ENCODE measurements around the gene ADCK2.
"Not testable (repeated sequence)": the region's sequence is repeated elsewhere in the genome, so short reads cannot be mapped to it uniquely, and the experiment has no call there.

ADCK2 gene

DNA sequence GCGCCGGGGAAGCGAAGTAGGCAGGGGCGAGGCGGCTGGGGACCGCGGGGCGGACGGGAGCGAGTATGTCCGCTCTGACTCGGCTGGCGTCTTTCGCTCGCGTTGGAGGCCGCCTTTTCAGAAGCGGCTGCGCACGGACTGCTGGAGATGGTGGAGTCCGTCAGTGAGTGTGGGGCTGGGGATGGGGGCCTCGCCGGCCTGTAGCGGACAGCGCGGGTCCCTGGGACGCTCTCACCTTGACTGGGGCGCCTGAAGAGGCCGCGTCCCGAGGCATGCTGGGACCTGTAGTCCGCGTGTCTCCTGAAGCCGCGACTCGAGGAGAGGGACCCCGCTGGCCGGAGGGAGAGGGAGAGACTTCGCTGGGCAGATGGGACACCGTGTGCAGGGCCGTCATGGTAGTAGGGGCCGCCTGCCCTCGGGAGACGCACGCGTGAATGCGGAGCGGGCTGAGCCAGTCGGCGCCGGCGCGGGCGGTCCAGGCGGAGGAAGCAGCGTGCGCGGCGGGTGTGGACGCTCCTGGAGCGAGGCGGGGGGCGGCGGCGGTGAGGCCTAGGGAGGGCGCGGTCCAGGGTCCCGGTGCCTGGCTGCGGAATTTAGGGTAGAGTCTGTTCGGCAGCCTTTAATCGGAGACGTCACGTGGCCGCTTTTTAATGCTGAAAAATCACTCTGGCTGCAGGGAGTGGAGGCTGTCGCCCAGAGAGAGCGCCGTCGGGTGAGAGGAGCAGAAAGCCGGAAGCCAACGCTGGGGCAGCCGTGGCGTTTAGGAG lies 24.1 kb downstream of the ADCK2 start, which contains the start of gene NDUFB2:
Gene NDUFB2, plus strand, starts transcription at position 29 of the 767 bp plus-strand sequence. Its CDS starts 37 bp downstream, at position 66.
- DNase-seq: peak; percentile 79

DNA sequence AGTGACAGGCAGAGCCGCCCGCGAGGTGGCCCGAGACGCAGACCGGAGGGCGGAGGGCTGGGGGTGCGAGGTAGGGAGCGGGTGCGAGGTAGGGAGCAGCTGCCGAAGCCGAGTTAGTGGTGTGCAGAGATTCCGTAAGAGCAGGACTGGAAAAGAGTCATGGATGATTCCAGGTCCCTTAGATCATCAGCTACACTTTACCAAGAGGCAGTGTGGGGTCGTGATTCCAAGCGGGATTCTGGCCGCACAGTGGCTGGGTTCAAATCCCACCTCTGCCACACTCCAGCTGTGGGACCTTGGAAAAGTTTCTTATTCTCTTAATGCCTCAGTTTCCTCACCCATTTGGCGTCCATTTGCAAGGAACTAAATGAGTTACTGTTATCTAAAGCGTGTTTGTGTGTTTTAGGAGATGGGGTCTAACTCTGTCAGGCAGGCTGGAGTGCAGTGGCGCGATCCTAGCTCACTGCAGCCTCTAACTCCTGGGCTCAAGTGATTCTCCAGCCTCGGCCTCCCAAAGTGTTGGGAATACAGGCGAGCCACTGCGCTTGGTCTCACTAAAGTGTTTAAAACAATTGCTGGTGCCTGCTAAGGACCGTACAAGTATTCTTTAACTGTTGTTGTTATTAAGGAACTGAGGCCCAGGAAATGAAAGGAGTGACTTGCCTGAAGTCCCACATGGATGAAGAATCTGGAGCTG lies 24.9 kb downstream of the ADCK2 start:
- DNase-seq: peak; percentile 62

DNA sequence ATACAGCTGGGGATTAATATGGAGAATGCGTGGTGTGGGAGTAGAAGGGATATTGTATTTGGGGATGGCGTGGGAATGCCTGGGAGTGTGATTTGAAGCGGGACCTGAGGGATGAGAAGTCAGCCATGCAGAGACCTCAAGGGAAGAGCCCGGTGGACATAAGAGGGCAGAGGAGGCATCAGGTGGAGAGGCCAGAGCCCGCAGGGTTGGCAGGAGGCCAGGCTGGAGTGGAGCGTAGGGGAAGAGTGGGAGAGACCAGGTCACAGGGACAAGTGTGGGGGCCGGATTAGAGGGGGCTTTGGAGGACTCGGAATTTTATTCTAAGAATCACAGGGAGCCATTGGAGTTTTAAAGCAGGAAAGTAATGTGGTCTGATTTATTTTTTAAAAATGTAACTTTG lies 25.7 kb downstream of the ADCK2 start:
- DNase-seq: no peak

DNA sequence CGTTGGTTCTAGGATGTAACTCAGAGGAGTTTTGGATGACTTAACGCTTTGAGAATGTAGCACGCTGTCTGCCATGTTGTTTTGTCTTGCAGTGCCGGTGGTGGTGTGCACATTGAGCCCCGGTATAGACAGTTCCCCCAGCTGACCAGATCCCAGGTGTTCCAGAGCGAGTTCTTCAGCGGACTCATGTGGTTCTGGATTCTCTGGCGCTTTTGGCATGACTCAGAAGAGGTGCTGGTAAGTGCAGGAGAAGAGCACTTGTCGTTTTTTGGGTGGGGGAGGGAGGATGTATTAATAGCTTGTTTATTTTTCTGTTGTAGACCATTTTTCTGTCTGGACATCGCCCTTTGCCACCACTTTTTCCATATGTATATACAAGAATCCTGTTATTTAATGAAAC lies 30.0 kb downstream of the ADCK2 start:
- no peak for DNase-seq

DNA sequence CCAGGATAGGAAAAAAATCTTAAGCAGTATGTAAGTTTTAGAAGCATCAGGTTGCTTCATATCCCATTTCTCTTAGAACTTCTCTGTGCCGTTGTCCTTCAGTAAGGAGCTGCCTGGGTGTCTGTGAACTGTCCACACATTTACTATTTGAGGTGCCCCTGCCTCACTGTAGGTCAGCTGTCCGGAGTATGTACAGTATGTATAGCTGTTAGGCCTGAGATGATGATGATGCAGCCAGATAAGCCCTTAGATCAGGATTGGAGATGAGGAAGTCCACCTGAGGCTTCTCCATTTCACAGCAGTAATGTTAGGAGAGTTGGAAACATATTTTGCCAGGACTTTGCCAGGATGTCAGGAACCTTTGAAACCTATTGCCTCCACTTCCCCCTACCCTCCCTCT lies 31.5 kb downstream of the ADCK2 start:
- no peak for DNase-seq

DNA sequence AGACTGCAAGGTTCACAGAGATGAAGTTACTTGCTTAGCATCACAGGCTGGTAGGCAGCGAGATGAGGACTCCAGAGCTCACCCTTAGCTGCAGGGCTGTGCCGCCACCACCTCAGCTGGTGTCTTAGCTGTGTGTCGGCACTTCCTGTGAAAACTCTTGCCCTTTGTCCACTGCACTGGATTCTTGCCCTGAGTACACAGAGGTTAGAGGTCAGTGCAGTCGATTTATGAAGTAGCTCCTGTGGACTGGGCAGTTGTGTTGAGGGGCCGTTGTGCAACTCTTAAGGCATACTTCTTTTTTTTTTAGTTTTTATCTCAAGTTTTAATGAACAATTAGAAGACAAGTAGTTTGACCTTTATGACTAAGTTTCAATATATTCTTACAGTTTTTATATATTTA lies 34.4 kb downstream of the ADCK2 start:
- DNase-seq: no peak

DNA sequence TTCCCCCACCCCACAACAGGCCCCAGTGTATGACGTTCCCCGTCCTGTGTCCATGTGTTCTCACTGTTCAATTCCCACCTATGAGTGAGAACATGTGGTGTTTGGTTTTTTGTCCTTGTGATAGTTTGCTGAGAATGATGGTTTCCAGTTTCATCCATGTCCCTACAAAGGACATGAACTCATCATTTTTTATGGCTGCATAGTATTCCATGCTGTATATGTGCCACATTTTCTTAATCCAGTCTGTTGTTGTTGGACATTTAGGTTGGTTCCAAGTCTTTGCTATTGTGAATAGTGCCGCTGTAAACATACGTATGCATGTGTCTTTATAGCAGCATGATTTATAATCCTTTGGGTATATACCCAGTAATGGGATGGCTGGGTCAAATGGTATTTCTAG lies 36.0 kb downstream of the ADCK2 start:
- DNase-seq: not testable (repeated sequence)

DNA sequence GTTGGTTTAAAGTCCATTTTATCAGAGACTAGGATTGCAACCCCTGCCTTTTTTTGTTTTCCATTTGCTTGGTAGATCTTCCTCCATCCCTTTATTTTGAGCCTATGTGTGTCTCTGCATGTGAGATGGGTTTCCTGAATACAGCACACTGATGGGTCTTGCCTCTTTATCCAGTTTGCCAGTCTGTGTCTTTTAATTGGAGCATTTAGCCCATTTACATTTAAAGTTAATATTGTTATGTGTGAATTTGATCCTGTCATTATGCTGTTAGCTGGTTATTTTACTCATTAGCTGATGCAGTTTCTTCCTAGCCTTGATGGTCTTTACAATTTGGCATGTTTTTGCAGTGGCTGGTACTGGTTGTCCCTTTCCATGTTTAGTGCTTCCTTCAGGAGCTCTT lies 39.6 kb downstream of the ADCK2 start:
- DNase-seq: not testable (repeated sequence)

DNA sequence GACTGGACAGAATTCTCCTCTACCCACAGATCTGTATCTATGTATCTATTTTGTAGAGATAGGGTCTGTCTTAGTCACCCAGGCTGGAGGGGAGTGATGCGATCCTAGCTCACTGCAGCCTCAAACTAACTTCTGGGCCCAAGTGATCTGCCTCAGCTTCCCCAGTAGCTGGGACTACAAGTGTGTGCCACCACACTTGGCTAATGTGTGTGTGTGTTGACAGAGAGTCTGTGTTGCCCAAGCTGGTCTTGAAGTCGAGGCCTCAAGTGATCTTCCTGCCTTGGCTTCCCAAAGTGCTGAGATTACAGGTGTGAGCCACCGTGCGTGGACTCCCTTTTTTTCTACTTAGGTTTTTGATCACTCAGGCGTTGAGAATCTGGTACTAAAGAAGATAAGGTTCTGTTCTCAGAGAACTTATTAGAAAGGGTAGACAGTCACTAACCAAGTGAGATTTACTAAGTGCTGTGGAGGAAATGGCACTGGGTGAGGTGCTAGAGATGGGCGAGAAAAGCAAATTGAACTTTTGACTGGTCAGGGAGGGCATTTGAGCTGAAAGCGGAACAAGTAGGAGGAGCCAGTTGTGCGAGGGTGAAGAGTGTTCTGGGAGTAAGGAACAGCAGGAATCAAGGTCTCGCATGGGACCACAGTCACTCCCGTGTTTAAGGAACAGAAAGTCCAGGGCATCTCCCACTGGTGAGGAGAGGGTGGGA lies 41.7 kb downstream of the ADCK2 start:
- no peak for DNase-seq

DNA sequence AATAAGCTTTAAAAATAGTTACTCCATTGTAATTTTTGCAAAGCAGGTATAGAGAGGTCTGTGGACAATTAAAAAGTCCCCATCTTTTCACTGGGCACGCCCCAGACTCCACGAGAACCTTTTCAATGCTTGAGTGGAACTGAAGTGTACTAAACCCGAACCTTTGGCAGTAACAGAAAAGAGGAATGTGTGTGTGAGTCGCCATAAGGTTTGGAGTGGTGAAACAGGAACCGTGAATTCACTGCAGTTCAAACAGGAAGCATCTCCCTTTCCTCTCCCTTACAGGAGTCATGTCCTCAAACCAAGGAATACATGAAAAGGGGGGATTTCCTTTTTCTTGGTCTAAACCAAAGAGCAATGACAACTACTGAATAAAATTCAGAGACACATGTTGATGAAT lies 47.0 kb downstream of the ADCK2 start:
- peak; percentile 15 for DNase-seq

DNA sequence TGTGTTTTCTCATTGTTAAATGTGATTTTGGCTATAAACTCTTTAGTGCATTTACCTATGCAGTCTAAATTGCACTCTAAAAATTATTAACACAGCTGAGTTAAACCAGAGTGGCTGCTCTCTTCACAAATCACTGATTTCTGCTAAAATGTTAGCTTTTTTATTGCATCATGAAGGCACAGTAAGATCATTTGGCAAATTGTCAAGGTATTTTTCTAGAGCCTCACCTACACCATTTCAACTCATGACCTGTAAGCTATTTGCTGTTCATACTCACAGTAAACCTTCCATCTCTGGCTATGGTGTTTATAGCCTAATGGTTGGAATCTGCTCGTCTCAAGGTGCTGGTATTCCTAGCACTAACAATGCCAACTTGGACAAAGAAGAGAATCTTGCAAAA lies 49.5 kb downstream of the ADCK2 start:
- DNase-seq: no peak

DNA sequence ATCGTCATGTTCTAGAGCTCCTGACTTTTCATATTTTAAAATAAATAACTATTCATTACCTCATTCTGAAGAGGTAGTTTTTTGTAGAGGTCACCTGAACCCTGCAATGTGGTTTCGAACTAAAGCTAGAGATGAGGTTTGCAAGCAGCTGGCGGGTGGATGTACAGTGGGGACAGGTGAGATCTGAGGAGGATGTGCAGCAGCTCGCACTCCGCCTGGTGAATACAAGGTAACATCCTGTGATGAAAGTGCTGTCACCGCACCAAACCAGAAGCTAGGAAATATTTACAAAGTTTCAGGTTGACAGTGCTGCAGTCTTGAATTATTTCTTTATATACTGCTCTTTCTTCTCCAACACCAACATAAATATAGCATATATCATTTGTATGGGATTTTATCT lies 50.3 kb downstream of the ADCK2 start:
- DNase-seq: no peak

DNA sequence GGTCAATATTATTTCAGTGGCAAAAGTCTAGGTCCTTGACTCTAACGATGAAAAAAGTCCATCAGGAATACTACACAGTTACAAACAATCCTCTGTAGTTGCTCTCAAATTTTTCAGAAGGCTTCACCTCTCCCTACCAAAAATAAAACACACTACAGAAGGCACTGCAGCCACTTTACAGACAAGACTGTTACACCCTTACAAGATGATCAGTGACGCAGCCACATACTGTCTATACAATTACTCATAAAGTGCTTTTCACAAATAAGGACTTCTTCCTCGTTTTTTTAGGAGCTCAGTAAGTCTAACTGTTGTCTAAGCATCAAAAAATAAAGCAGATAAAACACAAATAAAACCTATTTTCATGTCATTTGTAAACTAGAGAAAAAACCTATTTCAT lies 50.8 kb downstream of the ADCK2 start:
- no peak for DNase-seq

DNA sequence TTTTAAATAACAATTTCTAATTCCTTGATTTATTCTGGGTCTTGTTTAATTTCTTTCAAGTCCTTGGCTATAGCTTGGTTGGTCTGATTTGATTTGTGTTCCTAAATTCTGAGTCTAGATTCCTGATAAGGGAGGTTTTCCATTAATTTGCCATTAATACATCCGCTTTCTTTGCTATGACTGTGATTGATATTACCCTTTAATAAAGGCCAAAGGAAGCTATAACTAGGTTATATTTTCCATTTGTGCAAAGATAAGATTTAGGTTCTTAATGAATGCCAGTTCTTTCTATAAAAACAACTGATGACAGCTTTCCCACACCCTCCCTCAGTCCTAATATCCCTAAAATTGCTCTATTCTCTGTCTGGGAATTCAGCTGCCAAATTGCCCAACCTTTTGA lies 52.0 kb downstream of the ADCK2 start:
- no peak for DNase-seq

DNA sequence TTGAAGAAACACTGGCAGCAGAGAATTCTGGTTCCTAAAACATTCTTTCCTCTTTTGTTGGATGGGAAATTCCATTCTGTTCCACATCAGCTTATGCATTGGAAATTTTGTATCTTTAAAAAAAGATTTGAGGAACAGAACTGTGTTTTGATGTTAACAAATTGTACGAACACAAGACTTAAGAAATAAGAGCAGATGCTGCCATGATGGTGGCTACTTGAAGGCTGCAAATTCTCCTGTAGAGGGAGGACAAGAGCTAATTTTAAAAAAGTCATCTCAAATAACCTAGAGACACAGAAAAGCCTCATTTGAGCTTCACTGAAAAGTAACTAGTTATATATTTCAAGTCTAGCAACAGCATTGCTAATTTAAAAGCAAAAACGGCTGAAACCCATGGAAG lies 53.5 kb downstream of the ADCK2 start:
- DNase-seq: peak; percentile 5

DNA sequence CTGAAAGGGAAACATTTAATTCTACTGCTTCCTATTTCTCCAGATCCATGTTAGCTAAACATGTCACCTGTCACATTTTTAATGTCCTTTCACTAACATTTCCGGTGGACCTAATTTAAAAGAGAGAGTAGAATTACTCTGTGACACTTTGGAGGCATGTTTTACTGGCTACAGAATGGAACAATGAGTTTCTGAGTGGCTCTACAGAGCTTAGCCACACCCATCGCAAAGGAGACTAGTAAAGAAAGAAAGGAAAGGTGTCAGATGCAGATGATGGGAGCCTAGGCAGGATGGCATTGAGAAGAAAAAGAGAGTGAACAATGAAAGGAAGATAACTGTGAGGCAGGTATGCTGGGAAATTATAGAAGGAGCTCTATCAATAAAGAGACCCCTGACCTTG lies 59.7 kb downstream of the ADCK2 start:
- DNase-seq: no peak

DNA sequence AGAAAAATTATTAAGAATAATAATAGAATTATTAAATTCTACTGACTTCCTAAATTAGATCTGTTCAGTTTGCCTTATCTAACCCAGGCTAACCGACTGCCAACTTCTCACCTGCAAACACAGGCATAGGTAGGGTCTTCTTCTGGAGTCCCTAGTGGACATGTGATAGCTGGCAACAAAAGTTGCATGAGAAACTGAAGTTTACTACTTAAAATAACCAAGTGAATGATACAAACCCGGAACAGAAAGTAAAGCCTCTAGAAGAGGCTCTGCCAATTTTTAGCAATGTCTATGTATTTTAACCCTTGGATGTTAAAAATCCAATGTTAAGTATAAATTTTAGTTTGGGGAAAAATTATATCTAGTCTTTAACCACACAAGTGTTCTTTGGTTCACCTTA lies 61.4 kb downstream of the ADCK2 start:
- DNase-seq: no peak

DNA sequence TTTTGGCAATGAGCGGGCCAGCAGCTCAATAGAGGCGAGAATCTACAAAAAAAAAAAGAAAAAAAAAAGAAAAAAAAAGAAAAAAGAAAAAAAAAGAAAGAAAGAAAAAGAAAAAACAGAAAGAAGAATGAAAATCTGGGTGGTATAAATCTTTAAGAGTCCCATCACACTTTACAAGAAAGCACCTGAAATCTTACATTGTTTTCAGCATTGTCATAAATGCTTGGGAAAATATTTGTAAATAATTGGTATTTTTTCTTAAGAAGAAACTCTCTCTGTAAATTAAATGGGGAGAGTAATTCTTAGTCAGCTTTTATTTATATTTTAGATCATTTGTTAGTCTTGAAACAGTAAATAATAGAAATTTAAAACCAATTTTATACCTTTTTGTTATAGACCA lies 62.0 kb downstream of the ADCK2 start:
- DNase-seq: no peak

DNA sequence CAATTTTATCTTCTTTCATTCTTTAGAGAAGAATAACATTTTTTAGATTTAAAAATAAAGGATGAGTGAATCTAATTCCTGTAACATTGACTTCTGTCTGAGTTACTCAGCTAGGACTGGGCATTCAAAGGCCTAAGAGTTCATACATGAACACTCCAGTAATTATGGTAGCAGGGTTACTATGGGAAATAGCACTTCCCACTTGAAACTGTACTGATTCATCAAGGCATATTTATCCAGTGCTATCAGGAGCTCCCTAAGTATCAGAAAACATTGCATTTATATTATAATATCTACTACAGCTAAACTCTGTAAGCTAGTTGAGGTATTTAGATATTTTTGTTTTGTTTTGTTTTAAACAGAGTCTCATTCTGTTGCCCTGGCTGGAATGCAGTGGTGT lies 65.5 kb downstream of the ADCK2 start:
- DNase-seq: no peak

DNA sequence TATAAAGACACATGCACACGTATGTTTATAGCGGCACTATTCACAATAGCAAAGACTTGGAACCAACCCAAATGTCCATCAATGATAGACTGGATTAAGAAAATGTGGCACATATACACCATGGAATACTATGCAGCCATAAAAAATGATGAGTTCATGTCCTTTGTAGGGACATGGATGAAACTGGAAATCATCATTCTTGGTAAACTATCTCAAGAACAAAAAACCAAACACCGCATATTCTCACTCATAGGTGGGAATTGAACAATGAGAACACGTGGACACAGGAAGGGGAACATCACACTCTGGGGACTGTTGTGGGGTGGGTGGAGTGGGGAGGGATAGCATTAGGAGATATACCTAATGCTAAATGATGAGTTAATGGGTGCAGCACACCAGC lies 70.5 kb downstream of the ADCK2 start:
- not testable (repeated sequence) for DNase-seq

DNA sequence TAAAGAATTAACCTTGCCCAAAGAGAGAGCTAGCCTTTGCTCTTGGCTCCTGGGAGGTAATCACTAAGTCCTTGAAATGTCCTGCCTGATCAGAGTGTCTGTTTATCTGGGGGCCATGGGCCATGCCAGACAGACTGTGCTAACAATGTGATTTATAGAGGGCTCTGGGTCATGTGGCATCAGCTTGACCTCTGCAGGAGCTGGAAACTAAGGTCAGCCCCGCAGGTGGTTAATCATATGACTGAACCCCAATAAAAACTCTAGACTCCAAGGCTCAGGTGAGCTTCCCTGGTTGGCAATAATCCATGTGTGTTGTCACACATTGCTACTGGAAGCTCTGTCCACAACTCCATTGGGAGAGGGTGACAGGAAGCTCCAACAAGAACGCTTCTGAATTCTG lies 71.3 kb downstream of the ADCK2 start:
- no peak for DNase-seq
